Stimulated activated CD4-positive, alpha-beta T cell treated with anti-CD3 and anti-CD28 coated beads, Interleukin-12 subunit alpha, Interleukin-12 subunit beta, amount 100 ng/mL, for 48 hours (primary cell): ENCODE results near the gene TMED6.
"Not testable (repeated sequence)": the region's sequence is repeated elsewhere in the genome, so short reads cannot be mapped to it uniquely, and the experiment has no call there.

ENCODE experiments used
- DNase-seq, 3 donors: peaks; one replicate each; pipeline ENCODE4 v3.0.0-alpha.2; 2020; ENCODE audit warnings: low read depth in 2 of 3, low spot score in 1 of 3

The TMED6 gene

DNA sequence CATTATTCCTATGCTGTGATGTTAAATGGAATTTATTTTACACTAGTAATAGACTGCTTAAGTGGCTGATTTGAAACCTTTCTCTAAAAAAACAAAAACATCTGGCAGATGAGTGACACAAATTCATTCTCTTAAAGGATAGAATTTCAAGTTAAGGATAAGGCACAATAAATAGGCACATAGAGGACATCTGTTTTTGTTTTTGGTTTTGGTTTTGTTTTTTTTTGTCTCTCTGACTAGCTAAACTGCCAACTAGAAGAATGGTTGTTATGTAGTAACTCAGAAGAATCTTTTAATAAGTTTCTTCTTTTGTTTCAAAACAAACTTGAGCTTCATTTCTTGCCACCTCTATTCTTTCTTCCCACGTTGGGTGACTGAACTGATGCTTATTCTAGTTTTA is 45.6 kb downstream of the TMED6 start:
- no peak for DNase-seq

DNA sequence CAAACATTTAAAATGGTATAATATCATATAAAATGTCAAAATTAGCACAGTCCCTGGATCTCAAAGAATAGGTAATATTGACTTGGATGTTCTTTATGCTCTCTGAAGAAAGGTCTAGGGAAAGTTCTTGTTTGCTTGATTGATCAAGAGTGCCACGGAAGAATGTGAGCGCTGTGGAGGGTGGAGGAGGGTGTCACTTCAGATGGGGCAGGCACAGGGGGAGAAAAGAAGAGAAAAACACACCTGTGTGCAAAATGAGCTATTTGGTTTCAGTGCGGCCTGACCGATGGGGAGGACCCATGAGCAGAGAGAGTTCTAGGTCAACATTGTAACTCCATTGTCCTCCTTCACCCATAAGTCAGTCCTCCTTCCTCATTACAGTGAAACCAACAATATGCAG is 49.3 kb downstream of the TMED6 start:
- no peak for DNase-seq

GRCh38 chr16:69301861-69302260 is 49.7 kb downstream of the TMED6 start:
- DNase-seq = no peak

DNA sequence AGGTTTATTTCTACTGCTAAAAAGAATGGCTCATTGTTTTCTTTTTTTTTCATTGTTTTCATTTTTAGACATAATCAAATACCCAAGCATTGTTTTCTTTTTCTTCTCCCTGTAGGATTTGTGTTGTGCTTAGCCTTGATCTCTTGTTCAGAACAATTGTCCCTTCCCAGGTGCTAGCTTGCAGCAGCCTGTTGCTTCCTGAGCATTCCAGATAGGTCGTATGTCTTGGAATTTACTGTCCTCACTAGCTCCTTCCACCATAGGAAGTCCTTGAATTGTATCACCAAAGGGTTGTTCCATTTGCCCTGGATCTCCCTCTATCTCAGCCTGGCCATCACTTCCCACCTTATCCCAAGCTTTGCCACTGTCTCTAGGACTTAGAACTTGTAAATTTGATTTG is 50.4 kb downstream of the TMED6 start:
- DNase-seq = no peak

- DNase-seq = no peak
Observed at GRCh38 chr16:69298261-69298660, 53.3 kb downstream of the TMED6 start.

GRCh38 chr16:69296771-69297170 is 54.8 kb downstream of the TMED6 start:
- DNase-seq = not testable (repeated sequence)

GRCh38 chr16:69294051-69294450 is 57.5 kb downstream of the TMED6 start:
- no peak for DNase-seq

DNA sequence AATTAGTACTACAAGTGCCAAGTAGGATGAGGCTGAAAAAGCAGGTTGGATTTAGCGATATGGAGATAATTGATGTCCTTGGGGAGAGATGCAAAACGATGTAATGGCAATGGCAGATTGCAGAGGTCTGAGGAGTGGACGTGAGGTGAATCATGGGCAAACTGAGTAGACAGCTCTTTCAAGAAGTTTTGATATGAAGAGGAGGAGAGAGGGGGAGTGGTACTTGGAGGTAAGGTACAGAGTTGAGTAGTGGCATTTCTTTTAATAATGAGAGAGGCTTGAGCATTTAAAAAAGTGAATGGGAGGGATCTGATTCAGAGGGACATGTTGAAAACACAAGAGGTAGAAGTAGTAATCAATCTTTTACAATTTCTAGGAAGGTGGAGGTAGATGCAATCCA is 58.2 kb downstream of the TMED6 start:
- no peak for DNase-seq
